ENCODE data around the gene KBTBD4. TPM values are rescaled to one million over a fixed set of nuclear protein-coding genes. Genes with fewer than 3 reads are reported as not detected.
A peak's percentile ranks its signal among the peaks of the same experiment; 100 is the strongest.

Gene KBTBD4
- total and polyA plus RNA-seq, 7 experiments from 2014 or later: 15.0 to 47.2 (median 22.5) TPM

- no peaks in the 10 kb centered on the region for H3K4me1 ChIP-seq (ENCODE audit: control insufficient read depth in 2 of 2, insufficient read depth in 2 of 2, low read length in 2 of 2)
- no peak overlapping the region for H3K27ac ChIP-seq (ENCODE audit: low read depth, low read length)
- H3K4me3 Mint-ChIP-seq: no peak overlapping the region
- H3K9me3 ChIP-seq (ENCODE audit: control insufficient read depth in 2 of 3, low read length in 3 of 3): no peaks in the 10 kb centered on the region
- peaks cover 0 to 10% (median 4%) of the 10 kb centered on the region in 5 donors for H3K36me3 Mint-ChIP-seq
- H3K27me3 Mint-ChIP-seq: no peaks in the 10 kb centered on the region
- no peaks in the 10 kb centered on the region for H3K27me3 ChIP-seq (ENCODE audit: control insufficient read depth in 2 of 2, insufficient read depth in 2 of 2, low read length in 2 of 2)
- intact Hi-C loops (cut with micrococcal nuclease): loop anchor here in 1 of 2 donors (10.0 kb wide), 1 partner anchor 110 kb away; no protein-coding TSS in a partner anchor
- H3K4me1 Mint-ChIP-seq: peaks cover 0 to 4% (median 0%) of the 10 kb centered on the region in 7 donors
- ATAC-seq: no peak
- H3K9me3 Mint-ChIP-seq: no peaks in the 10 kb centered on the region
- POLR2A ChIA-PET: no interaction called here
- no peak overlapping the region for H3K4me3 ChIP-seq (ENCODE audit: low read length)
- CTCF ChIA-PET: no interaction called here
- no peak for DNase-seq
- H3K27ac Mint-ChIP-seq: no peak overlapping the region
- peaks cover 0 to 9% (median 5%) of the 10 kb centered on the region in 3 experiments for H3K36me3 ChIP-seq (ENCODE audit: control insufficient read depth in 2 of 3, insufficient read depth in 3 of 3, low read length in 3 of 3)
These were observed 36.5 kb upstream of the KBTBD4 start for GRCh38 chr11:47615249-47615648.

DNA sequence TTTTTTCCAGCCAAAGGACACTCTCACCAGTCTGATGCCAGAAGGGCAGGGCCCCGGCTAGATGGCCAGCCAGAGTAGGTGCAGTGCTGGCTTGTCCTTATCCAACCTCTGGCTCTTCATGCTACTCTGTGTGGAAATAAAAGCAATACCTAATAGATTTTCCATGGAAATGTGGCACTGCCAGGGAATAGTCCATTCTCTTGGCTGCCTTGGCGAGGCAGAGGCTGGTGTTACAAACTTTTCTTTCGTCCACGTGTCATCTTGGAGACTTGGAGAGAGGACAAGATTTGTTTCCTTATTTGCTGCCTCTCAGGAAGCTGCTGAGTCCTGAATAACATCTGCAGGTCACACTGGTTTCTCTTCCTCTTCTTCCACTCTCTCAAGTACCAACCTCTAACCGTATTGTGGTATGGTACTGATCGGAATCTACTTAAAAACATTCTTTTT is 32.6 kb upstream of the KBTBD4 start:
- peaks cover 4 to 8% (median 6%) of the 10 kb centered on the region in 5 donors for H3K36me3 Mint-ChIP-seq
- H3K9me3 Mint-ChIP-seq: no peaks in the 10 kb centered on the region
- no peaks in the 10 kb centered on the region for H3K27me3 Mint-ChIP-seq
- H3K27me3 ChIP-seq (ENCODE audit: control insufficient read depth in 2 of 2, insufficient read depth in 2 of 2, low read length in 2 of 2): no peaks in the 10 kb centered on the region
- no peak overlapping the region for H3K4me3 Mint-ChIP-seq
- H3K36me3 ChIP-seq (ENCODE audit: control insufficient read depth in 2 of 3, insufficient read depth in 3 of 3, low read length in 3 of 3): no peaks in the 10 kb centered on the region
- DNase-seq: no peak
- no peaks in the 10 kb centered on the region for H3K9me3 ChIP-seq (ENCODE audit: control insufficient read depth in 2 of 3, low read length in 3 of 3)
- no peaks in the 10 kb centered on the region for H3K4me1 ChIP-seq (ENCODE audit: control insufficient read depth in 2 of 2, insufficient read depth in 2 of 2, low read length in 2 of 2)
- H3K4me1 Mint-ChIP-seq: peaks cover 0 to 8% (median 0%) of the 10 kb centered on the region in 7 donors
- ChIA-PET POLR2A (no interaction called here), CTCF (no interaction called here)
- peak; percentile 56 for ATAC-seq
- H3K27ac ChIP-seq (ENCODE audit: low read depth, low read length): no peak overlapping the region
- intact Hi-C loops (cut with micrococcal nuclease): loop anchor here in 1 of 2 donors (10.0 kb wide), 1 partner anchor 107 kb away; no protein-coding TSS in a partner anchor
- H3K4me3 ChIP-seq (ENCODE audit: low read length): no peak overlapping the region
- H3K27ac Mint-ChIP-seq: peak overlapping the region in 4 of 9 donors; percentile 17 to 53 (median 42)

GRCh38 chr11:47609675-47610074 is 30.9 kb upstream of the KBTBD4 start:
- Mint-ChIP-seq H3K4me3 (no peak overlapping the region), H3K36me3 (peaks cover 4 to 18% (median 7%) of the 10 kb centered on the region in 5 donors), H3K27me3 (no peaks in the 10 kb centered on the region), H3K27ac (peak overlapping the region in 4 of 9 donors; percentile 1 to 38 (median 4)), H3K9me3 (no peaks in the 10 kb centered on the region), H3K4me1 (peaks cover 0 to 8% (median 0%) of the 10 kb centered on the region in 7 donors)
- ATAC-seq (no peak), DNase-seq (no peak)
- intact Hi-C loops (cut with micrococcal nuclease): loop anchor here in 1 of 2 donors (10.0 kb wide), 1 partner anchor 105 kb away; no protein-coding TSS in a partner anchor
- POLR2A ChIA-PET: interaction anchor here (0.5 to 1.0 kb wide), 2 partner anchors 56 to 118 kb away, joined by 3 to 6 read pairs; no protein-coding TSS in a partner anchor
- H3K4me3 ChIP-seq (ENCODE audit: low read length): no peak overlapping the region
- H3K27ac ChIP-seq (ENCODE audit: low read depth, low read length): no peak overlapping the region
- no peaks in the 10 kb centered on the region for H3K36me3 ChIP-seq (ENCODE audit: control insufficient read depth in 2 of 3, insufficient read depth in 3 of 3, low read length in 3 of 3)
- H3K9me3 ChIP-seq (ENCODE audit: control insufficient read depth in 2 of 3, low read length in 3 of 3): no peaks in the 10 kb centered on the region
- CTCF ChIA-PET: no interaction called here
- H3K4me1 ChIP-seq (ENCODE audit: control insufficient read depth in 2 of 2, insufficient read depth in 2 of 2, low read length in 2 of 2): no peaks in the 10 kb centered on the region
- no peaks in the 10 kb centered on the region for H3K27me3 ChIP-seq (ENCODE audit: control insufficient read depth in 2 of 2, insufficient read depth in 2 of 2, low read length in 2 of 2)

- ATAC-seq: no peak
- Histone ChIP-seq H3K4me1 (ENCODE audit: control insufficient read depth in 2 of 2, insufficient read depth in 2 of 2, low read length in 2 of 2) (no peaks in the 10 kb centered on the region), H3K27me3 (ENCODE audit: control insufficient read depth in 2 of 2, insufficient read depth in 2 of 2, low read length in 2 of 2) (no peaks in the 10 kb centered on the region), H3K4me3 (ENCODE audit: low read length) (no peak overlapping the region), H3K9me3 (ENCODE audit: control insufficient read depth in 2 of 3, low read length in 3 of 3) (no peaks in the 10 kb centered on the region), H3K36me3 (ENCODE audit: control insufficient read depth in 2 of 3, insufficient read depth in 3 of 3, low read length in 3 of 3) (no peaks in the 10 kb centered on the region), H3K27ac (ENCODE audit: low read depth, low read length) (no peak overlapping the region)
- H3K27ac Mint-ChIP-seq: no peak overlapping the region
- H3K9me3 Mint-ChIP-seq: no peaks in the 10 kb centered on the region
- no peak overlapping the region for H3K4me3 Mint-ChIP-seq
- H3K36me3 Mint-ChIP-seq: peaks cover 4 to 18% (median 4%) of the 10 kb centered on the region in 5 donors
- no peak for DNase-seq
- H3K4me1 Mint-ChIP-seq: peaks cover 0 to 8% (median 0%) of the 10 kb centered on the region in 7 donors
- CTCF ChIA-PET: no interaction called here
- H3K27me3 Mint-ChIP-seq: no peaks in the 10 kb centered on the region
- POLR2A ChIA-PET: interaction anchor here (1.1 kb wide), 1 partner anchor 12 kb away, joined by 3 read pairs; no protein-coding TSS in a partner anchor
- intact Hi-C loops (cut with micrococcal nuclease): no loop called here
These were observed 28.6 kb upstream of the KBTBD4 start for GRCh38 chr11:47607380-47607779.

- Mint-ChIP-seq H3K27me3 (no peaks in the 10 kb centered on the region), H3K36me3 (peaks cover 4 to 18% (median 4%) of the 10 kb centered on the region in 5 donors), H3K4me1 (peaks cover 0 to 8% (median 0%) of the 10 kb centered on the region in 7 donors), H3K9me3 (no peaks in the 10 kb centered on the region), H3K27ac (no peak overlapping the region), H3K4me3 (no peak overlapping the region)
- H3K27me3 ChIP-seq (ENCODE audit: control insufficient read depth in 2 of 2, insufficient read depth in 2 of 2, low read length in 2 of 2): no peaks in the 10 kb centered on the region
- ChIA-PET POLR2A (interaction anchor here (0.5 kb wide), 1 partner anchor 80 kb away, joined by 3 read pairs; no protein-coding TSS in a partner anchor), CTCF (no interaction called here)
- no peaks in the 10 kb centered on the region for H3K4me1 ChIP-seq (ENCODE audit: control insufficient read depth in 2 of 2, insufficient read depth in 2 of 2, low read length in 2 of 2)
- DNase-seq (no peak), ATAC-seq (no peak)
- no peaks in the 10 kb centered on the region for H3K36me3 ChIP-seq (ENCODE audit: control insufficient read depth in 2 of 3, insufficient read depth in 3 of 3, low read length in 3 of 3)
- H3K4me3 ChIP-seq (ENCODE audit: low read length): no peak overlapping the region
- intact Hi-C loops (cut with micrococcal nuclease): no loop called here
- H3K9me3 ChIP-seq (ENCODE audit: control insufficient read depth in 2 of 3, low read length in 3 of 3): no peaks in the 10 kb centered on the region
- H3K27ac ChIP-seq (ENCODE audit: low read depth, low read length): no peak overlapping the region
These were observed 28.0 kb upstream of the KBTBD4 start for GRCh38 chr11:47606731-47607130.

GRCh38 chr11:47605921-47606320 is 27.2 kb upstream of the KBTBD4 start:
- Histone ChIP-seq H3K9me3 (ENCODE audit: control insufficient read depth in 2 of 3, low read length in 3 of 3) (no peaks in the 10 kb centered on the region), H3K4me1 (ENCODE audit: control insufficient read depth in 2 of 2, insufficient read depth in 2 of 2, low read length in 2 of 2) (no peaks in the 10 kb centered on the region), H3K27me3 (ENCODE audit: control insufficient read depth in 2 of 2, insufficient read depth in 2 of 2, low read length in 2 of 2) (no peaks in the 10 kb centered on the region), H3K27ac (ENCODE audit: low read depth, low read length) (no peak overlapping the region), H3K4me3 (ENCODE audit: low read length) (no peak overlapping the region), H3K36me3 (ENCODE audit: control insufficient read depth in 2 of 3, insufficient read depth in 3 of 3, low read length in 3 of 3) (no peaks in the 10 kb centered on the region)
- POLR2A ChIA-PET: interaction anchor here (1.8 kb wide), 1 partner anchor 14 kb away, joined by 4 read pairs; no protein-coding TSS in a partner anchor
- no peak overlapping the region for H3K4me3 Mint-ChIP-seq
- ATAC-seq: no peak
- intact Hi-C loops (cut with micrococcal nuclease): no loop called here
- H3K36me3 Mint-ChIP-seq: peaks cover 4 to 18% (median 4%) of the 10 kb centered on the region in 5 donors
- no peak overlapping the region for H3K27ac Mint-ChIP-seq
- DNase-seq: no peak
- H3K4me1 Mint-ChIP-seq: peaks cover 0 to 8% (median 0%) of the 10 kb centered on the region in 7 donors
- H3K27me3 Mint-ChIP-seq: no peaks in the 10 kb centered on the region
- CTCF ChIA-PET: interaction anchor here (0.7 kb wide), 1 partner anchor 367 kb away, joined by 3 read pairs; no protein-coding TSS in a partner anchor
- H3K9me3 Mint-ChIP-seq: no peaks in the 10 kb centered on the region

DNA sequence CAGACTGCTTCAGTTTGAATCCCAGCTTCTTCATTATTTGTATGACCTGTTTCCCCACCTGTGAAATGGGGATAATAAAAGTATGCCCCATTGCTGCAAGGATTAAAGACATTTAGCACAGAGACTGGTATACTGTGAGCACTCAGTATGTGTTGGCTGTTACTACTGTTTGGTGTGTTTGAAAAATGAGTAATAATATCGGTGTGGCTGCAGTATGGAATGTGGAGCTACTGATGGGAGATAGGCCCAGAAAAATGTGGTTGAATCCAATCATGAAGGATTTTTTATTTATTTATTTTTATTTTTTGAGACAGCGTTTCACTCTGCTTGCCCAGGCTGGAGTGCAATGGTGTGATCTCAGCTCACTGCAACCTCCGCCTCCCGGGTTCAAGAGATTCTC is 24.5 kb upstream of the KBTBD4 start:
- H3K27ac Mint-ChIP-seq: no peak overlapping the region
- H3K4me3 ChIP-seq (ENCODE audit: low read length): no peak overlapping the region
- H3K27ac ChIP-seq (ENCODE audit: low read depth, low read length): no peak overlapping the region
- no peaks in the 10 kb centered on the region for H3K9me3 Mint-ChIP-seq
- intact Hi-C loops (cut with micrococcal nuclease): no loop called here
- no peaks in the 10 kb centered on the region for H3K27me3 ChIP-seq (ENCODE audit: control insufficient read depth in 2 of 2, insufficient read depth in 2 of 2, low read length in 2 of 2)
- peaks cover 0 to 6% (median 0%) of the 10 kb centered on the region in 5 donors for H3K27me3 Mint-ChIP-seq
- no peaks in the 10 kb centered on the region for H3K4me1 Mint-ChIP-seq
- no peak for DNase-seq
- no peaks in the 10 kb centered on the region for H3K36me3 ChIP-seq (ENCODE audit: control insufficient read depth in 2 of 3, insufficient read depth in 3 of 3, low read length in 3 of 3)
- H3K36me3 Mint-ChIP-seq: peaks cover 0 to 17% (median 9%) of the 10 kb centered on the region in 5 donors
- POLR2A ChIA-PET: no interaction called here
- no peak overlapping the region for H3K4me3 Mint-ChIP-seq
- CTCF ChIA-PET: no interaction called here
- no peak for ATAC-seq
- H3K9me3 ChIP-seq (ENCODE audit: control insufficient read depth in 2 of 3, low read length in 3 of 3): no peaks in the 10 kb centered on the region
- H3K4me1 ChIP-seq (ENCODE audit: control insufficient read depth in 2 of 2, insufficient read depth in 2 of 2, low read length in 2 of 2): no peaks in the 10 kb centered on the region
